ENCODE data around the gene SLC35A2.
A peak's percentile ranks its signal among the peaks of the same experiment; 100 is the strongest.

The SLC35A2 gene

GRCh38 chrX:48918301-48918642 is 6.8 kb upstream of the SLC35A2 start:
- DNase-seq (ENCODE audit: insufficient read length, low spot score) (no peak), FAIRE-seq (no peak)
- TF ChIP-seq POLR2A (IDR thresholded peaks at IDR 0.05; ENCODE audit: low read depth, low read length), result no peak

GRCh38 chrX:48917139-48918001 is 5.9 kb upstream of the SLC35A2 start:
- FAIRE-seq, result no peak
- peak; percentile 45 for DNase-seq (ENCODE audit: insufficient read length, low spot score)
- no peak for TF ChIP-seq POLR2A (IDR thresholded peaks at IDR 0.05; ENCODE audit: low read depth, low read length)

GRCh38 chrX:48914593-48915493 is 3.4 kb upstream of the SLC35A2 start:
- FAIRE-seq, result no peak
- no peak for DNase-seq (ENCODE audit: insufficient read length, low spot score)
- TF ChIP-seq POLR2A (IDR thresholded peaks at IDR 0.05; ENCODE audit: low read depth, low read length), result no peak

- TF ChIP-seq POLR2A (IDR thresholded peaks at IDR 0.05; ENCODE audit: low read depth, low read length), result no peak
- no peak for FAIRE-seq
- no peak for DNase-seq (ENCODE audit: insufficient read length, low spot score)
These were observed 2.3 kb upstream of the SLC35A2 start for GRCh38 chrX:48913605-48914366.

- no peak for FAIRE-seq
- DNase-seq (ENCODE audit: insufficient read length, low spot score), result no peak
- TF ChIP-seq POLR2A (IDR thresholded peaks at IDR 0.05; ENCODE audit: low read depth, low read length), result no peak
These were observed 477 bp downstream of the SLC35A2 start for GRCh38 chrX:48910926-48911411.

GRCh38 chrX:48909703-48910294 is 1.6 kb downstream of the SLC35A2 start:
- no peak for DNase-seq (ENCODE audit: insufficient read length, low spot score)
- FAIRE-seq, result no peak
- TF ChIP-seq POLR2A (IDR thresholded peaks at IDR 0.05; ENCODE audit: low read depth, low read length), result no peak

- no peak for TF ChIP-seq POLR2A (IDR thresholded peaks at IDR 0.05; ENCODE audit: low read depth, low read length)
- no peak for FAIRE-seq
- DNase-seq (ENCODE audit: insufficient read length, low spot score), result no peak
These were observed 2.8 kb downstream of the SLC35A2 start for GRCh38 chrX:48908600-48908999.

GRCh38 chrX:48905090-48905790 is 6.2 kb downstream of the SLC35A2 start:
- no peak for FAIRE-seq

GRCh38 chrX:48904626-48905025 is 6.8 kb downstream of the SLC35A2 start:
- DNase-seq (ENCODE audit: insufficient read length, low spot score) (no peak), FAIRE-seq (no peak)
- TF ChIP-seq POLR2A (IDR thresholded peaks at IDR 0.05; ENCODE audit: low read depth, low read length), result no peak

More at GRCh38 chrX:48905090-48905790, 6.2 kb downstream of the SLC35A2 start:
- no peak for DNase-seq (ENCODE audit: insufficient read length, low spot score)
- no peak for TF ChIP-seq POLR2A (IDR thresholded peaks at IDR 0.05; ENCODE audit: low read depth, low read length)

- DNase-seq (ENCODE audit: insufficient read length, low spot score) (no peak), FAIRE-seq (no peak)
- TF ChIP-seq POLR2A (IDR thresholded peaks at IDR 0.05; ENCODE audit: low read depth, low read length), result no peak
These were observed 7.3 kb downstream of the SLC35A2 start for GRCh38 chrX:48904180-48904579.

GRCh38 chrX:48903290-48903689 is 8.2 kb downstream of the SLC35A2 start:
- DNase-seq (ENCODE audit: insufficient read length, low spot score), result no peak
- no peak for FAIRE-seq
- TF ChIP-seq POLR2A (IDR thresholded peaks at IDR 0.05; ENCODE audit: low read depth, low read length), result no peak

GRCh38 chrX:48902776-48903175 is 8.7 kb downstream of the SLC35A2 start:
- FAIRE-seq (no peak), DNase-seq (ENCODE audit: insufficient read length, low spot score) (no peak)
- TF ChIP-seq POLR2A (IDR thresholded peaks at IDR 0.05; ENCODE audit: low read depth, low read length), result no peak

- no peak for TF ChIP-seq POLR2A (IDR thresholded peaks at IDR 0.05; ENCODE audit: low read depth, low read length)
- DNase-seq (ENCODE audit: insufficient read length, low spot score), result no peak
- FAIRE-seq, result no peak
These were observed 9.3 kb downstream of the SLC35A2 start for GRCh38 chrX:48902135-48902534.

Measured in H54 (cell line).